Common myeloid progenitor, CD34-positive (primary cell): ENCODE measurements around the gene P2RX4.
A peak's percentile ranks its signal among the peaks of the same experiment; 100 is the strongest.
"Not testable (repeated sequence)": the region's sequence is repeated elsewhere in the genome, so short reads cannot be mapped to it uniquely, and the experiment has no call there.

Experiments used
- CTCF ChIA-PET: fragments of 350-600 bp; sonication (Branson Sonifier 250); formaldehyde crosslinking; loops from one replicate; lab custom pipeline; 2021; ENCODE audit warnings: antibody characterized with exemption; lab: Charles Lee
- POLR2A ChIA-PET: fragments of 350-600 bp; sonication (Branson Sonifier 250); formaldehyde crosslinking; loops from one replicate; lab custom pipeline; 2021; ENCODE audit warnings: antibody characterized with exemption; lab: Charles Lee
- DNase-seq, 3 donors: peaks; one replicate each; pipeline versions ENCODE4 v3.0.0 to v3.0.0-alpha.2; 2013
- H3K27ac ChIP-seq, 2 experiments: 1 replicate in 1 of 2; 2 replicates in 1 of 2; pipeline ENCODE4 v1.7.0; 2013; ENCODE audit warnings: inconsistent platforms in 2 of 2, low read length in 2 of 2, mild to moderate bottlenecking in 2 of 2, low read depth in 1 of 2, moderate library complexity in 1 of 2; ENCODE audit not compliant: severe bottlenecking in 2 of 2, insufficient read depth in 1 of 2, poor library complexity in 1 of 2
- H3K27me3 ChIP-seq, 5 experiments: replicated peaks in 2 of 5; 1 replicate in 3 of 5; 2 replicates in 2 of 5; pipeline versions ENCODE4 v1.6.1 to v1.7.0; 2013; ENCODE audit warnings: low read length in 4 of 5, mild to moderate bottlenecking in 2 of 5, moderate library complexity in 2 of 5, inconsistent platforms in 1 of 5; ENCODE audit not compliant: insufficient read depth in 5 of 5, control insufficient read depth in 4 of 5
- H3K36me3 ChIP-seq, 4 experiments: 1 replicate in 2 of 4; 2 replicates in 2 of 4; pipeline versions ENCODE4 v1.6.1 to v1.7.0; 2013; ENCODE audit warnings: low read length in 3 of 4, control low read depth in 1 of 4, mild to moderate bottlenecking in 1 of 4; ENCODE audit not compliant: control insufficient read depth in 4 of 4, insufficient read depth in 4 of 4
- H3K4me1 ChIP-seq, 4 experiments: 1 replicate in 3 of 4; 2 replicates in 1 of 4; pipeline versions ENCODE4 v1.6.1 to v1.7.1; 2013; ENCODE audit warnings: low read length in 3 of 4, mild to moderate bottlenecking in 3 of 4, control low read depth in 1 of 4, inconsistent platforms in 1 of 4, moderate library complexity in 1 of 4; ENCODE audit not compliant: control insufficient read depth in 4 of 4, insufficient read depth in 4 of 4; ENCODE audit errors: control extremely low read depth in 1 of 4
- H3K4me3 ChIP-seq, 7 experiments: 1 replicate in 4 of 7; 2 replicates in 3 of 7; pipeline versions ENCODE4 v1.5.1 to v1.7.0; 2013; ENCODE audit warnings: mild to moderate bottlenecking in 7 of 7, low read length in 6 of 7, moderate library complexity in 6 of 7, inconsistent platforms in 2 of 7, low read depth in 2 of 7, control low read depth in 1 of 7; ENCODE audit not compliant: insufficient read depth in 4 of 7, control insufficient read depth in 1 of 7; ENCODE audit errors: extremely low read depth in 1 of 7
- H3K9me3 ChIP-seq, 5 experiments: 1 replicate in 4 of 5; 2 replicates in 1 of 5; pipeline versions ENCODE4 v1.6.1 to v1.7.1; 2013; ENCODE audit warnings: low read length in 4 of 5, mild to moderate bottlenecking in 2 of 5, inconsistent platforms in 1 of 5, low read depth in 1 of 5, moderate library complexity in 1 of 5; ENCODE audit not compliant: control insufficient read depth in 4 of 5, insufficient read depth in 2 of 5; ENCODE audit errors: control extremely low read depth in 1 of 5
- WGBS: methylation state at CpG from one replicate; pipeline ENCODE4 v1.1.5; 2013; ENCODE audit not compliant: insufficient coverage; 5-methylcytosine and 5-hydroxymethylcytosine counted together

P2RX4 gene

DNA sequence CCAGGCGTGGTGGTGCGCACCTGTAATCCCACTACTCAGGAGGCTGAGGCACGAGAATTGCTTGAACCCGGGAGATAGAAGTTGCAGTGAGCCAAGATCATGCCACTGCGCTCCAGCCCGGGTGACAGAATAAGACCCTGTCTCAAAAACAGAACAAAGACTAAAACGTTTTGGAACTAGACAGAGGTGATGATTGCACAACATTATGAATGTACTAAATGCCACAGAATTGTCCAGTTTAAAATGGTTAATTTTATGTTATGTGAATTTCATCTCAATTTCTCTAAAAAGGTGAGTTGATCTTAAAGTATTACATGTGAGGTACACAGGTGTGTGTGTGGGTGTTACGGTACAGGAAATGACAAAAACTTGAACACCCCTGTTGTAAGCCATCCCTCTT, 16.5 kb downstream of the P2RX4 start:
- no peak overlapping the region for H3K27ac ChIP-seq
- ChIA-PET CTCF (no interaction called here), POLR2A (no interaction called here)
- H3K36me3 ChIP-seq, result peaks cover 6 to 44% (median 30%) of the 10 kb centered on the region in 4 experiments
- H3K27me3 ChIP-seq, result no peaks in the 10 kb centered on the region
- peaks cover 3 to 24% (median 22%) of the 10 kb centered on the region in 4 experiments for H3K4me1 ChIP-seq
- 93% methylated on average over 8 of the region's 8 CpGs for WGBS
- DNase-seq, result no peak
- no peak overlapping the region for H3K4me3 ChIP-seq
- no peaks in the 10 kb centered on the region for H3K9me3 ChIP-seq

DNA sequence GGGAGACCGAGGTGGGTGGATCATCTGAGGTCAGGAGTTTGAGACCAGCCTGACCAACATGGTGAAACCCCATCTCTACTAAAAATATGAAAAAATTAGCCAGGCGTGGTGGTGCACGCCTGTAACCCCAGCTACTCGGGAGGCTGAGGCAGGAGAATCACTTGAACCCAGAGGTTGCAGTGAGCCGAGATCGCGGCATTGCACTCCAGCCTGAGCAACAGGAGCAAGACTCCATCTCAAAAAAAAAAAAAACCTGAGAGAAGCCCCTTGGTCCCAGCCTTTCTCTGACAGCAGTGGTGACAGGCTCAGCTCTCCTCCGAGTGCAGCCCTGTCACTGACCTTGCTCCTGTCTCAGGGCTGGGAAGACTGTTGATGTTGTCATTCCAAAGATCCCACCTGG, 16.9 kb downstream of the P2RX4 start:
- Histone ChIP-seq H3K4me1 (peaks cover 3 to 24% (median 22%) of the 10 kb centered on the region in 4 experiments), H3K36me3 (peaks cover 7 to 41% (median 29%) of the 10 kb centered on the region in 4 experiments)
- CTCF ChIA-PET, H3K4me3 ChIP-seq, H3K27ac ChIP-seq, DNase-seq, POLR2A ChIA-PET, H3K9me3 ChIP-seq, H3K27me3 ChIP-seq: not testable (repeated sequence)
- WGBS, result 99% methylated on average over 7 of the region's 8 CpGs

DNA sequence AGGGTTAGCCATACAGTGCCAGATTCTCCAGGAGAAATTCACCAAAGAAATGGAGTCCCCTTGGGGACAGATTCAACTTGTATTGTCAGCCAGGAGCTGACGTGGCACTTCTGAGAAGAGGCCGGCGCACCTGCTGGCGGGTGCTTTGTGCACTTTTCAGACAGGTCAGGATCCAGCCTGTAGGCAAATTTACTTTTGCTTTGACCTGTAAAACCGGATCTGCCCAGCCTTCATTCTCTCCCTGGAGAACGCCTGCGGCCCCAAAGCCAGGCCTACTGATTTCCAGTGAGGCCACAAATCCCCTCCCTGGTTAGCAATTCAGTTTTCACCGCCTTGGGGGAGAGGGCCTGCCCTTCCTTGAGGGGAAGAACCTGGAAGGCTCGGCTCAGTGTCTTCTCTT, 17.4 kb downstream of the P2RX4 start:
- no peak overlapping the region for H3K4me3 ChIP-seq
- H3K4me1 ChIP-seq, result peaks cover 3 to 24% (median 22%) of the 10 kb centered on the region in 4 experiments
- DNase-seq, result no peak
- 92% methylated on average over 7 of the region's 9 CpGs for WGBS
- ChIA-PET CTCF (no interaction called here), POLR2A (no interaction called here)
- peaks cover 11 to 42% (median 30%) of the 10 kb centered on the region in 4 experiments for H3K36me3 ChIP-seq
- H3K9me3 ChIP-seq, result no peaks in the 10 kb centered on the region
- H3K27me3 ChIP-seq, result no peaks in the 10 kb centered on the region
- H3K27ac ChIP-seq, result no peak overlapping the region

DNA sequence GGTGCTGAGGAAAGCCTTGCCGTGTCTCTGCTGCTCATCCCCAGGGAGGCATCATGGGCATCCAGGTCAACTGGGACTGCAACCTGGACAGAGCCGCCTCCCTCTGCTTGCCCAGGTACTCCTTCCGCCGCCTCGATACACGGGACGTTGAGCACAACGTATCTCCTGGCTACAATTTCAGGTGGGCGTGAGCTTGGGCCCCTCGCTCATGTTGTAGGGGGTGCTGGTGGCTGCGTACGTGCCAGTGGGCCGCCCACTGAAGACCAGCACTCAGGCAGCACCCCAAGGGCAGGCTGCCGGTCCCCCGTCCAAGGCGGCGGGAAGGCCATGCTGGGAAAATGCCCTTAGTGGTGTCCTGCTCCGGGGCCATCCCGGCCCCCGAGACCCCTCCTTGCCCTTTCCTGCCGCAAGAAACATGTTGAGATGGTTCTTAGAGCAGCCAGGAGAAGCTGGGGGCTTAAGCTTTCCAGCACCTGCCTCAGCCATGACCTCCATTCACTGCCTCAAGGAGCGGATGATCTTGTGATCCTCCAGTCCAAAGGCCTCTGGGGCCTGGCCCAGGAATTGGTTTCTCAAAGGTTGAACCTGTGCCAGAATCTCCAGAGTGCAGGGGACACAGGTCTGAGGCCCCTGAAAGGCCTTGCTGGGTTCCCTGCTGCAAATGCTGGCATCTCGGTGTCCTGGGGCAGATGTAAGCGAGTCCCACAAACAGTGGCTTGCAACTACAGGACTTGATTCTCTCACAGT, 19.2 kb downstream of the P2RX4 start:
- Histone ChIP-seq H3K36me3 (peaks cover 18 to 51% (median 37%) of the 10 kb centered on the region in 4 experiments), H3K9me3 (no peaks in the 10 kb centered on the region), H3K4me3 (no peak overlapping the region), H3K27me3 (no peaks in the 10 kb centered on the region), H3K27ac (no peak overlapping the region), H3K4me1 (peaks cover 0 to 8% (median 7%) of the 10 kb centered on the region in 4 experiments)
- ChIA-PET CTCF (interaction anchor here (1.2 to 3.2 kb wide), 6 partner anchors 10 to 119 kb away, joined by 3 to 18 read pairs (median 5); no protein-coding TSS in a partner anchor), POLR2A (no interaction called here)
- no peak for DNase-seq
- 99% methylated on average over 24 of the region's 24 CpGs for WGBS

DNA sequence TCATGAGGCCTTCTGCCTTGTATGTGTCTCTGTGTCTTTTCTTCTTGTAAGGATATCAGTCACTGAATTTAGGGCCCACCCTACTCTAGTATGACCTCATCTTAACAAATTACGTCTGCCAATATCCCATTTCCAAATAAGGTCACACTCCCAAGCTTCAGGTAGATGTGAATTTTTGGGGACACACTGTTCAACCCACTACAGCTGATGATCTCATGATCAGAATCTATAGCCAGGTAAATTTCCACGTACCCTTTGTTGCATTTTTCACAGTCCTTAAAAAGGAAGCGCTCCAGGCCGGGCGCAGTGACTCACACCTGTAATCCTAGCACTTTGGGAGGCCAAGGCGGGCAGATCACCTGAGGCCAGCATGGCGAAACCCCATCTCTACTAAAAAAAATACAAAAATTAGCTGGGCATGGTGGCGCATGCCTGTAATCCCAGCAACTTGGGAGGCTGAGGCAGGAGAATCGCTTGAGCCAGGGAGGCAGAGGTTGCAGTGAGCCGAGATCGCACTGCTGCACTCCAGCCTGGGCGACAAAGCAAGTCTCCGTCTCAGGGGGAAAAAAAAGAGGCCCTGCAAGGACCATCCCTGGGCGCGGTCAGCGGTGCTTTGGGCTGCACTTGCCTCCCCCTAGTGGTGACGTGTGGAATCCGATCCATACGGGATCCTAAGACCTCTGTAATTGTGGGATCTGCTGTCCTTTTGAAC, 20.1 kb downstream of the P2RX4 start:
- H3K4me1 ChIP-seq, H3K9me3 ChIP-seq, H3K4me3 ChIP-seq, POLR2A ChIA-PET, H3K27me3 ChIP-seq, H3K27ac ChIP-seq: not testable (repeated sequence)
- peaks cover 18 to 51% (median 38%) of the 10 kb centered on the region in 4 experiments for H3K36me3 ChIP-seq
- DNase-seq, result peak; percentile 75 to 84 (median 79)
- whole genome bisulfite sequencing, result 47% methylated on average over 19 of the region's 19 CpGs
- CTCF ChIA-PET, result interaction anchor here (1.0 to 3.2 kb wide), 12 partner anchors 9 to 169 kb away, joined by 3 to 18 read pairs (median 4); no protein-coding TSS in a partner anchor

DNA sequence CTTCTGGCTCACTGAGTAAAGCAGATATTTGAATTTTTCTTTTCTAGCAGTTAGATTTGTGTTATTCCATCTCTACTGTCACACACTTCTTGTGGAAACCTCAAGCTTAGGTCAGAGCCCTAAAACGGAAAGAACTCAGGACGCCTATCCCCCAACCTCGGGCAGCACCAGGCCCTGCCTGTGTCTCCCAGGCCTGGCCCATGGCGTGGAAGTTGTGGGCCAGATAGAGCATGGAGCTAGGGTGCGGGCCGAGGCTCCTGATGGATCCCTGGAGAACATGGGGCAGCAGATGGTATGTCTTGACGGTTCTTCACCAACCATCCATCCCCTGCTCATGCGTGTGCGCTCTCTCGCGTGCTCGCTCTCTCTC, 20.6 kb downstream of the P2RX4 start:
- ChIA-PET CTCF (interaction anchor here (0.7 to 3.2 kb wide), 14 partner anchors 9 to 169 kb away, joined by 3 to 18 read pairs (median 4); no protein-coding TSS in a partner anchor), POLR2A (no interaction called here)
- Histone ChIP-seq H3K27ac (no peak overlapping the region), H3K4me1 (peaks cover 0 to 2% (median 0%) of the 10 kb centered on the region in 4 experiments), H3K36me3 (peaks cover 18 to 51% (median 42%) of the 10 kb centered on the region in 4 experiments), H3K27me3 (no peaks in the 10 kb centered on the region), H3K4me3 (no peak overlapping the region), H3K9me3 (no peaks in the 10 kb centered on the region)
- no peak for DNase-seq
- 92% methylated on average over 4 of the region's 12 CpGs for WGBS

DNA sequence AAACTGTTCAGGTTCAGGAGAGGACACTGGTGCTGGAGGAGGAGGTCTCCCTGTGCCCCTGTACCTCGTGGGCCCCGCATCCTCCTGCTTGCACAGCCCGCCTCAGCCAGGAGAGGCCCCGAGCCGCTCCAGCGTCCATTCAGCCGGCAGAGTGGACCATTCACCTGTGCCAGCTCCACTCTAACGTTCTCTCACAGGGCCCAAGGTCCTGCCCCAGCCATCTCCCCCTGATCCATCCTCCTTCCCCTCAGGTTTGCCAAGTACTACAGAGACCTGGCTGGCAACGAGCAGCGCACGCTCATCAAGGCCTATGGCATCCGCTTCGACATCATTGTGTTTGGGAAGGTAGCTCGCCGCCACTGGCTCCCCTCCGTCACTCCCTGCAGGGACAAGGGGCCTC, 22.2 kb downstream of the P2RX4 start:
- no peak for DNase-seq
- POLR2A ChIA-PET, result no interaction called here
- H3K4me3 ChIP-seq, result no peak overlapping the region
- peaks cover 0 to 2% (median 0%) of the 10 kb centered on the region in 4 experiments for H3K4me1 ChIP-seq
- no peaks in the 10 kb centered on the region for H3K9me3 ChIP-seq
- H3K27ac ChIP-seq, result no peak overlapping the region
- CTCF ChIA-PET, result interaction anchor here (1.0 to 1.4 kb wide), 3 partner anchors 12 to 62 kb away, joined by 3 read pairs; no protein-coding TSS in a partner anchor
- WGBS, result 97% methylated on average over 15 of the region's 16 CpGs
- H3K36me3 ChIP-seq, result peaks cover 13 to 61% (median 45%) of the 10 kb centered on the region in 4 experiments
- H3K27me3 ChIP-seq, result no peaks in the 10 kb centered on the region
